Esophagus (tissue), 2 donors: ENCODE measurements around the gene FASN. TPM values are rescaled to one million over a fixed set of nuclear protein-coding genes. Genes with fewer than 3 reads are reported as not detected.

Source experiments
- H3K27ac ChIP-seq, 2 donors: one replicate each; pipeline ENCODE4 v1.5.1; 2013; ENCODE audit warnings: low read depth in 2 of 2, mild to moderate bottlenecking in 2 of 2, inconsistent platforms in 1 of 2, low read length in 1 of 2, moderate library complexity in 1 of 2
- H3K27me3 ChIP-seq, 2 donors: one replicate each; pipeline ENCODE4 v1.6.1; 2013; ENCODE audit warnings: low read length in 2 of 2, control low read depth in 1 of 2, mild to moderate bottlenecking in 1 of 2; ENCODE audit not compliant: insufficient read depth in 2 of 2, control insufficient read depth in 1 of 2
- H3K36me3 ChIP-seq, 2 donors: one replicate each; pipeline ENCODE4 v1.6.1; 2013; ENCODE audit warnings: low read length in 1 of 2; ENCODE audit not compliant: control insufficient read depth in 2 of 2, insufficient read depth in 2 of 2
- H3K4me1 ChIP-seq, 2 donors: one replicate each; pipeline ENCODE4 v1.6.1; 2013; ENCODE audit warnings: low read length in 1 of 2; ENCODE audit not compliant: control insufficient read depth in 2 of 2, insufficient read depth in 2 of 2
- H3K4me3 ChIP-seq, 2 donors: one replicate each; pipeline ENCODE4 v1.5.1; 2013; ENCODE audit warnings: low read length in 2 of 2, mild to moderate bottlenecking in 2 of 2, low read depth in 1 of 2, moderate library complexity in 1 of 2
- H3K9me3 ChIP-seq, 2 donors: one replicate each; pipeline ENCODE4 v1.6.1; 2013; ENCODE audit warnings: mild to moderate bottlenecking in 2 of 2, low read depth in 1 of 2, low read length in 1 of 2, moderate library complexity in 1 of 2; ENCODE audit not compliant: control insufficient read depth in 2 of 2, insufficient read depth in 1 of 2
- WGBS, 2 donors: extraction: QIAGEN DNeasy Blood & Tissue Kit; methylation state at CpG; one replicate each; pipeline ENCODE4 v1.1.7; 2013; 5-methylcytosine and 5-hydroxymethylcytosine counted together
- polyA plus RNA-seq, 2 donors: library from polyadenylated mRNA; stranded (reverse); fragments of 200-250 nt; gene quantifications; one replicate each; pipeline ENCODE4 v1.2.3, GENCODE V29; 2013
- donor health status: healthy with polysubstance abuse.
- donor health status: Bipolar disorder and iron deficiency.

FASN gene
- polyA plus RNA-seq, 2 donors: 92.2 to 95.9 TPM

- WGBS, 2 donors: 90 to 91% methylated on average over 51 to 55 of the region's 55 CpGs
- H3K36me3 ChIP-seq: peaks cover 42 to 96% of the 10 kb centered on the region in 2 donors
- no peaks in the 10 kb centered on the region for H3K27me3 ChIP-seq
- no peaks in the 10 kb centered on the region for H3K9me3 ChIP-seq
- H3K4me3 ChIP-seq: no peak overlapping the region
- H3K4me1 ChIP-seq: no peaks in the 10 kb centered on the region
- H3K27ac ChIP-seq: no peak overlapping the region
Measured at GRCh38 chr17:82083533-82084359, 14.3 kb downstream of the FASN start.

GRCh38 chr17:82083009-82083408, 15.0 kb downstream of the FASN start:
- Histone ChIP-seq H3K4me1 (no peaks in the 10 kb centered on the region), H3K27ac (no peak overlapping the region), H3K36me3 (peaks cover 38 to 91% of the 10 kb centered on the region in 2 donors), H3K9me3 (no peaks in the 10 kb centered on the region), H3K27me3 (no peaks in the 10 kb centered on the region), H3K4me3 (no peak overlapping the region)
- 91 to 96% methylated on average over 24 of the region's 24 CpGs for WGBS, 2 donors

GRCh38 chr17:82082456-82082855, 15.6 kb downstream of the FASN start:
- 91 to 92% methylated on average over 19 of the region's 19 CpGs for WGBS, 2 donors
- Histone ChIP-seq H3K27ac (no peak overlapping the region), H3K27me3 (no peaks in the 10 kb centered on the region), H3K9me3 (no peaks in the 10 kb centered on the region), H3K36me3 (peaks cover 36 to 86% of the 10 kb centered on the region in 2 donors), H3K4me1 (no peaks in the 10 kb centered on the region), H3K4me3 (no peak overlapping the region)

- no peaks in the 10 kb centered on the region for H3K9me3 ChIP-seq
- H3K27ac ChIP-seq: no peak overlapping the region
- H3K4me1 ChIP-seq: no peaks in the 10 kb centered on the region
- WGBS, 2 donors: 88 to 94% methylated on average over 20 to 22 of the region's 22 CpGs
- H3K27me3 ChIP-seq: no peaks in the 10 kb centered on the region
- no peak overlapping the region for H3K4me3 ChIP-seq
- peaks cover 31 to 81% of the 10 kb centered on the region in 2 donors for H3K36me3 ChIP-seq
Measured at GRCh38 chr17:82081966-82082365, 16.1 kb downstream of the FASN start.

- no peak overlapping the region for H3K4me3 ChIP-seq
- no peaks in the 10 kb centered on the region for H3K27me3 ChIP-seq
- no peaks in the 10 kb centered on the region for H3K4me1 ChIP-seq
- no peaks in the 10 kb centered on the region for H3K9me3 ChIP-seq
- peaks cover 27 to 77% of the 10 kb centered on the region in 2 donors for H3K36me3 ChIP-seq
- WGBS, 2 donors: 90 to 96% methylated on average over 14 to 20 of the region's 20 CpGs
- no peak overlapping the region for H3K27ac ChIP-seq
Measured at GRCh38 chr17:82081546-82081945, 16.5 kb downstream of the FASN start.

GRCh38 chr17:82080789-82081464, 17.1 kb downstream of the FASN start:
- Histone ChIP-seq H3K4me3 (no peak overlapping the region), H3K36me3 (peaks cover 24 to 71% of the 10 kb centered on the region in 2 donors), H3K9me3 (no peaks in the 10 kb centered on the region), H3K27ac (no peak overlapping the region), H3K4me1 (no peaks in the 10 kb centered on the region), H3K27me3 (no peaks in the 10 kb centered on the region)
- WGBS, 2 donors: 93% methylated on average over 43 to 44 of the region's 44 CpGs

- 89 to 91% methylated on average over 36 of the region's 36 CpGs for WGBS, 2 donors
- H3K9me3 ChIP-seq: no peaks in the 10 kb centered on the region
- no peaks in the 10 kb centered on the region for H3K27me3 ChIP-seq
- H3K4me3 ChIP-seq: no peak overlapping the region
- no peak overlapping the region for H3K27ac ChIP-seq
- no peaks in the 10 kb centered on the region for H3K4me1 ChIP-seq
- H3K36me3 ChIP-seq: peaks cover 21 to 63% of the 10 kb centered on the region in 2 donors
Measured at GRCh38 chr17:82080048-82080788, 17.8 kb downstream of the FASN start.

GRCh38 chr17:82079001-82079677, 18.9 kb downstream of the FASN start:
- H3K4me1 ChIP-seq: no peaks in the 10 kb centered on the region
- H3K27ac ChIP-seq: no peak overlapping the region
- H3K4me3 ChIP-seq: no peak overlapping the region
- H3K36me3 ChIP-seq: peaks cover 20 to 53% of the 10 kb centered on the region in 2 donors
- H3K9me3 ChIP-seq: no peaks in the 10 kb centered on the region
- WGBS, 2 donors: 91 to 95% methylated on average over 46 to 47 of the region's 47 CpGs
- H3K27me3 ChIP-seq: no peaks in the 10 kb centered on the region

- no peak overlapping the region for H3K4me3 ChIP-seq
- H3K36me3 ChIP-seq: peaks cover 18 to 46% of the 10 kb centered on the region in 2 donors
- 91 to 97% methylated on average over 17 to 18 of the region's 18 CpGs for WGBS, 2 donors
- H3K27me3 ChIP-seq: no peaks in the 10 kb centered on the region
- no peaks in the 10 kb centered on the region for H3K4me1 ChIP-seq
- H3K27ac ChIP-seq: no peak overlapping the region
- no peaks in the 10 kb centered on the region for H3K9me3 ChIP-seq
Measured at GRCh38 chr17:82078433-82078832, 19.6 kb downstream of the FASN start.
